K562 (cell line): ENCODE data around the gene SULT1C3. TPM values are rescaled to one million over a fixed set of nuclear protein-coding genes. Genes with fewer than 3 reads are reported as not detected.

Source experiments
- BRF2 ChIP-seq: IDR thresholded peaks from 3 replicates; pipeline ENCODE4 v1.6.1; 2011; ENCODE audit warnings: borderline replicate concordance, mild to moderate bottlenecking; ENCODE audit not compliant: insufficient read length, insufficient read depth
- CXXC5 ChIP-seq: fragments of 250-450 bp; sonication (Bioruptor Pico); IDR thresholded peaks from 2 replicates; pipeline ENCODE4 v1.8.0; 2022; ENCODE audit warnings: inconsistent platforms, mild to moderate bottlenecking, moderate library complexity
- E2F8 ChIP-seq: fragments of 450-650 bp; IDR thresholded peaks from 2 replicates; pipeline ENCODE4 v1.7.1; 2018; ENCODE audit warnings: mild to moderate bottlenecking, low read depth; ENCODE audit not compliant: partially characterized antibody
- EP300 ChIP-seq: IDR thresholded peaks from 2 replicates; pipeline ENCODE4 v1.6.1; 2012; ENCODE audit warnings: low read length, improper control_type of control experiment
- HNRNPLL ChIP-seq: fragments of 200-400 bp; formaldehyde crosslinking; IDR thresholded peaks from 2 replicates; pipeline ENCODE4 v1.6.1; 2017; ENCODE audit warnings: low read length, low read depth, mild to moderate bottlenecking; ENCODE audit not compliant: poor library complexity, severe bottlenecking
- ZNF263 ChIP-seq: sonication (generic); formaldehyde crosslinking; IDR thresholded peaks from 2 replicates; pipeline ENCODE4 v1.8.0; 2022; ENCODE audit warnings: mild to moderate bottlenecking, missing genetic modification reagents, borderline replicate concordance
- ZNF3 ChIP-seq: fragments of 250-450 bp; sonication (Bioruptor Pico); IDR thresholded peaks from 2 replicates; pipeline ENCODE4 v1.5.0; 2021; ENCODE audit warnings: mild to moderate bottlenecking, moderate library complexity
- polyA plus RNA-seq, 8 experiments: library from polyadenylated mRNA; depleted of rRNA in 4 of 8; stranded (reverse) in 5 of 8; unstranded in 3 of 8; fragments of >200 nt; fragmentation: Nextera tagmentation in 2 of 8; fragmentation: Illumina TruSeq in 1 of 8; extraction: Ambion mirVana in 2 of 8; extraction: Trizol in 1 of 8; gene quantifications; 2 replicates each; pipeline versions ENCODE4 v1.2.1 to v1.2.3, GENCODE V29; 2011 to 2014; ENCODE audit warnings: inconsistent platforms in 1 of 8, missing spikeins in 1 of 8
- total RNA-seq, 7 experiments: library from RNA; depleted of rRNA in 6 of 7; stranded (reverse); fragments of >200 nt in 6 of 7; fragmentation: Illumina TruSeq in 2 of 7; extraction: Trizol in 2 of 7; gene quantifications; 2 replicates each; pipeline versions ENCODE4 v1.2.1 to v1.2.3, GENCODE V29; 2011 to 2021; ENCODE audit warnings: low replicate concordance in 1 of 7

SULT1C3 gene
- total and polyA plus RNA-seq, 9 of the 15 experiments (the other 6 are each of a cell fraction or from before 2014, with no cell fraction given) = not detected

GRCh38 chr2:108270768-108271506 is 31.2 kb downstream of the SULT1C3 start (continued):
- TF ChIP-seq BRF2 = no peak
- no peak for TF ChIP-seq CXXC5 (CRISPR knock-in tag)
- no peak for TF ChIP-seq EP300
- TF ChIP-seq ZNF3 (CRISPR knock-in tag) = no peak
- TF ChIP-seq E2F8 = no peak
- TF ChIP-seq ZNF263 (CRISPR knock-in tag) = no peak
- TF ChIP-seq HNRNPLL = no peak
